NCI-H2196 treated with DMSO at 0.1 percent for 48 hours (cell line): Measurements from ENCODE around the gene HOXC11.

Source experiments
- DNase-seq: peaks from one replicate; lab custom pipeline; 2025; ENCODE audit not compliant: unreplicated experiment; lab: John Stamatoyannopoulos, UW

Gene HOXC11

GRCh38 chr12:53997204-53998109, 24.5 kb downstream of the HOXC11 start:
- no peak for DNase-seq

GRCh38 chr12:53998110-53998899, 25.4 kb downstream of the HOXC11 start:
- DNase-seq = no peak

- DNase-seq = no peak
Measured at GRCh38 chr12:53998900-53999236, 25.9 kb downstream of the HOXC11 start.

GRCh38 chr12:53999559-54000115, 26.7 kb downstream of the HOXC11 start:
- no peak for DNase-seq

GRCh38 chr12:54000116-54001114, 27.5 kb downstream of the HOXC11 start, which contains the start of gene HOXC9:
HOXC9 (plus strand) TSS chr12:54000161; CDS start chr12:54000189, 28 bp downstream.
- DNase-seq = no peak

GRCh38 chr12:54001283-54002187, 28.6 kb downstream of the HOXC11 start:
- no peak for DNase-seq

- no peak for DNase-seq
Measured at GRCh38 chr12:54002278-54002914, 29.5 kb downstream of the HOXC11 start.

- no peak for DNase-seq
Measured at GRCh38 chr12:54002915-54003389, 30.0 kb downstream of the HOXC11 start.

GRCh38 chr12:54003625-54004024, 30.7 kb downstream of the HOXC11 start:
- no peak for DNase-seq

- DNase-seq = no peak
Measured at GRCh38 chr12:54004063-54004840, 31.3 kb downstream of the HOXC11 start.

GRCh38 chr12:54004841-54005530, 32.1 kb downstream of the HOXC11 start:
- no peak for DNase-seq

- DNase-seq = no peak
Measured at GRCh38 chr12:54005531-54005852, 32.6 kb downstream of the HOXC11 start.

GRCh38 chr12:54005853-54006558, 33.1 kb downstream of the HOXC11 start:
- peak; percentile 58 for DNase-seq

GRCh38 chr12:54006559-54007220, 33.8 kb downstream of the HOXC11 start:
- DNase-seq = no peak

GRCh38 chr12:54007538-54008259, 34.8 kb downstream of the HOXC11 start:
- no peak for DNase-seq

GRCh38 chr12:54008260-54008552, 35.3 kb downstream of the HOXC11 start:
- DNase-seq = no peak
